AG04450 (cell line): ENCODE results near the gene MACROD2. TPM values are rescaled to one million over a fixed set of nuclear protein-coding genes. Genes with fewer than 3 reads are reported as not detected.

Experiments
- CTCF ChIA-PET: fragments of 300-600, 350-600 bp; formaldehyde crosslinking; extraction: SDS; loops from one replicate; lab custom pipeline; 2022; ENCODE audit warnings: antibody characterized with exemption, inconsistent platforms; lab: Charles Lee
- POLR2A ChIA-PET: fragments of 350-600 bp; formaldehyde crosslinking; extraction: SDS; loops from one replicate; lab custom pipeline; 2021; ENCODE audit warnings: antibody characterized with exemption, inconsistent platforms; lab: Yijun Ruan, JAX
- DNase-seq: peaks from one replicate; pipeline ENCODE4 v3.0.0-alpha.2; 2011; ENCODE audit warnings: low read depth, low spot score
- H3K27ac ChIP-seq: one replicate; pipeline ENCODE4 v1.5.1; 2012; ENCODE audit warnings: low read depth, low read length, control low read depth
- H3K27me3 ChIP-seq: one replicate; pipeline ENCODE4 v1.6.0; 2012; ENCODE audit warnings: low read length; ENCODE audit not compliant: control insufficient read depth, insufficient read depth
- H3K4me3 ChIP-seq: 2 replicates; pipeline ENCODE4 v1.5.1; 2011; ENCODE audit warnings: mild to moderate bottlenecking, low read depth, low read length, control low read depth
- H3K9me3 ChIP-seq: 2 replicates; pipeline ENCODE4 v1.5.1; 2012; ENCODE audit warnings: low read length; ENCODE audit not compliant: control insufficient read depth, insufficient read depth
- CTCF ChIP-seq: IDR thresholded peaks from 2 replicates; pipeline ENCODE4 v1.5.1; 2011; ENCODE audit warnings: low read depth, low read length, control low read depth, inconsistent platforms
- polyA plus RNA-seq: library from polyadenylated mRNA; depleted of rRNA; stranded (reverse); fragments of >200 nt; gene quantifications from 2 replicates; pipeline ENCODE4 v1.2.3, GENCODE V29; 2011

MACROD2 gene
- polyA plus RNA-seq, 1 experiment = 0.02 TPM

- no peak for TF ChIP-seq CTCF
- Histone ChIP-seq H3K27me3 (no peaks in the 10 kb centered on the region), H3K4me3 (no peak overlapping the region), H3K9me3 (no peaks in the 10 kb centered on the region), H3K27ac (no peak overlapping the region)
- no peak for DNase-seq
- ChIA-PET POLR2A (no interaction called here), CTCF (no interaction called here)
Observed at GRCh38 chr20:15890407-15890982, 1895.2 kb downstream of the MACROD2 start.

DNA sequence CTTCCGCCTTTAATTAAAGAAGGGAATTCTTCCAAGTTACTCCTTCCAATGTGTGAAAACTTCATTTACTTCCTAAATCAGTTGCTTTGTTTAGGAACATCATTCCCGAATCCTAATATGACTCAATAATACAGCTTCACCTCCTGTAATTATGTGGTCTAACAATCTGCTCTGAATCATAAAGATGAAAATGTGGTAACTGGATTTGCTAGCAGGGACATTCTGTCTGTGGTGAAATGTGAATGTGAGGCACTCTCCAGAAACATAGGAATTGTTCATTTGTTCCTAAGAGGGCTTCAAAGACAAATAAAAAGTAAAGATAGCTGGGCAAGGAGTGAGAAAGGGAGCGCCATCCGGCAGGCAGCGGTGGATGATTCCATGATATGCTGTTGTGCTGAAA, 1899.8 kb downstream of the MACROD2 start:
- ChIA-PET CTCF (no interaction called here), POLR2A (no interaction called here)
- Histone ChIP-seq H3K27me3 (no peaks in the 10 kb centered on the region), H3K4me3 (no peak overlapping the region), H3K9me3 (no peaks in the 10 kb centered on the region), H3K27ac (no peak overlapping the region)
- no peak for TF ChIP-seq CTCF
- DNase-seq = no peak

GRCh38 chr20:15895560-15896084, 1900.3 kb downstream of the MACROD2 start:
- Histone ChIP-seq H3K27me3 (no peaks in the 10 kb centered on the region), H3K4me3 (no peak overlapping the region), H3K27ac (no peak overlapping the region), H3K9me3 (no peaks in the 10 kb centered on the region)
- ChIA-PET POLR2A (no interaction called here), CTCF (no interaction called here)
- TF ChIP-seq CTCF = no peak
- no peak for DNase-seq

- Histone ChIP-seq H3K9me3 (no peaks in the 10 kb centered on the region; the same call in 1 of the 2 replicates), H3K4me3 (no peak overlapping the region), H3K27ac (no peak overlapping the region), H3K27me3 (no peaks in the 10 kb centered on the region)
- ChIA-PET POLR2A (no interaction called here), CTCF (no interaction called here)
- no peak for DNase-seq
- TF ChIP-seq CTCF = no peak
Observed at GRCh38 chr20:15899967-15900366, 1904.7 kb downstream of the MACROD2 start.

DNA sequence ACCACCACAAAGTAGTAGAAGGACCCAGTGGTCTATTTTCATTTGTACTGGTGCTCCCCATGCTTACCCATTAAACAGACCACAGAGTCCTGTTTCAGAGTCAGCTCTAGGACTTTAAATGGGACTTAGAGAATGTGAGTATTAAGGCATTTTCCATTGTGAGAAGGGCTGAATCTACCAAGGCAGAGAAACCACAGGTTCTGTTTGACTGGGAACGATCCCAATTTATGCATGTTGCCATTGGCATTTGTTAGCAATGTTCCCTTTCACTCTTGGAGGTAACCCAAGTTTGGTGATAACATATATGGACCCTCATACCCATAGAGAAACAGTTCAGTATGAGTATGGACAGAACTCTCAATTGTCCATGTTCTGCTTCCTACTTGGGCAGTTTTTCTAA, 1905.1 kb downstream of the MACROD2 start:
- Histone ChIP-seq H3K27me3 (no peaks in the 10 kb centered on the region), H3K4me3 (no peak overlapping the region), H3K9me3 (no peaks in the 10 kb centered on the region; the same call in 1 of the 2 replicates), H3K27ac (no peak overlapping the region)
- DNase-seq = no peak
- ChIA-PET POLR2A (no interaction called here), CTCF (interaction anchor here (0.6 kb wide), 1 partner anchor 107 kb away, joined by 3 read pairs; no protein-coding TSS in a partner anchor)
- TF ChIP-seq CTCF = no peak
